HG03103 (cell line): ENCODE results near the gene C3orf49.

Source experiments
- ATAC-seq: cut with Tn5 transposase; IDR thresholded peaks from one replicate; pipeline ENCODE4 v1.9.1; 2021; ENCODE audit warnings: low read depth; ENCODE audit not compliant: unreplicated experiment

C3orf49 gene

DNA sequence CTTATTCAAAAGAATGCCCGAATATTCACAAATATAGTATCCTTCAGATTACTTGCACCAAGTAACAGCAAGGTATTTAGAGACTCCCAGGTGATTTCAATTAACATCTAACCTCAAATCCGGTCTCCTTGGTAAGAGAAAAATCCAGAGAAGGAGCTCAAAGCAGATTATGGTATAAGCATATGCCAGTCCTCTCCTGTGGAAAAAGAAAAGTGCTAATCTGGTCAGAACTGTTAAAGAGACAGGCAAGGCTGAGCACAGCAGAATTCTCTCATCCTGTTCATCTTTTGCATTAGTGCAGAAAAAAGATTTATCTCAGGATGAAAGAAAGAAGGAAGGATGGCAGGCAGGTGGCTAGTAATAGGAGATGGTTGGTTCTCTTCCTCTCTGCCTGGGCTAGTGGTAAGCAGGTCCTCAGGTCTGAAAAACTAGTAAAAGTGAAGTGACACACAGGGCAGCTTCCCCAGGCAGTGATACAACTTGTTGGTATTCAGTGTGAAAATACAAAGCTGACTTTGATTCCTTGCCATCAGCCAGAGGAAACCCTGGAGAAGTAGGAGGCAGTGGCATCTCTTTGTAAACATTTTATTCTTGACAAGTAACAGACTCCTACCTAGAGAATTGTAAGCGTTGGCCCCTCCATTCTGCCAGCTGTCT is 58.8 kb downstream of the C3orf49 start:
- no peak for ATAC-seq

DNA sequence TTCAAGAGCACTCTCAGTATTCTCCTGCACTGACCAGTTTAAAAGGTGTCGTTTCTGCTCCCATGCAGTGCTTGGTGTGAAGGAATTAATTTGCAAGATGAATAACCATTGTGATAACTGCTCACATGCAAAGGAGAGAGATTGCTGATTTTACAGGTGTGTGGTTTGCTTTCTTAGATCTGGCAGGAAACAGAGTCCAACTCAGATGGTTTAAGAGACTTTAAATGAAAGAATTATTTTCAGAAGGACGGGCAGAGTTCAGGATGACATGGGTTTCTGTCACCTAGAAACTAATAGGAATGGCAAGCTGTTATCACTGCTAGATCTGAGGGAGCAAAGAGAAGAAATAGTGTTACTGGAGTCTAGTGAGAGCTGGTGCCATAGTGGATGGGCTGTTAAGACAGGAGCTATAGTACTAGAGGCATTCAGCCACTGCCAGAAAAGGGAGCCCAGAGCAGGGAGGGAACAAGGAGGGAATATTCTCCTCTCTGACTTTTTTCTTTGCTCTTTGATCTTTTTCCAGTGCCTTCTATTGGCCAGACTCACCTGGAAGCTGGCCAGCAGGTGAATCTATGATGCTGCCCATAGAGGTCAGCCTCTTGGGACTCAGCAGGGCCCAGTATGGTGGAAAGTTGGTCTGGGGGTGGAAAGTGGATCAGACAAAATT is 59.4 kb downstream of the C3orf49 start:
- no peak for ATAC-seq

DNA sequence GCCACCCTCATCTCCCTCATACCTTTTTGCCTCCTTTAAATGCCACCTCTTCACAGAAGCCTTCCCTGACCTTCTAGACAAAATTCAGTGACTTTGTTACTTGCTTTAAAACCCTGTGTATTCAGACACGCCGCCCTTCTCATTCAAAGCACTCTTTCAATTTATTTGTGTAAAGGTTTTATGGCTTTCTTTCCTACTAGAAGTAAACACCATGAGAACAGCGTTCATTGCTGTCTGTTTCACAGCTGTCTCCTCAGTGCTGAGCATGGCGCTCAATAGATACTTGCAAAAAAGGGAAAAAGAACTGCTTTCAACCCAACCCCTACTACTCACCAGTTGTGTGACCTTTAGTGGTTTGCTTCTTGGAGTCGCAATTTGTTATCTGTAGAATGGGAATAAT is 61.6 kb downstream of the C3orf49 start:
- ATAC-seq: no peak

DNA sequence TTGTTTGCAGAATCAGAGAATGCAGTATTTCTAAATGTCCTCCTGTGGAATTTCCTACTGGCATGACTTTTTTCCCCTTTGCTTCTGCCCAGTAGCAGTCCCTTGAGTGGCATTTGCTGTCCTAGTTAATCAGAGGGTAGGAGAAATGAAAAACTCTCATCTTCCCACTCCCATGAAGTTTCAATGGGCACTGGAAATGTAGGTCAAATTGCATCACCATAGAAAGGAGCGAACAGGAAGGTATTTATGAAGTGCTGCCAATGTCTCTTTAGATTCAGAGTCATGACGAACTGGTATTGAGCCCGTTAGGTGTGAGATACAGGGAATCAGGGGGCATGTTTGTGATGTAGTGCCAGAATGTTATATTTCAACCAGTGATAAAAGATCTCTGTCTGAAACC is 67.8 kb downstream of the C3orf49 start:
- no peak for ATAC-seq

DNA sequence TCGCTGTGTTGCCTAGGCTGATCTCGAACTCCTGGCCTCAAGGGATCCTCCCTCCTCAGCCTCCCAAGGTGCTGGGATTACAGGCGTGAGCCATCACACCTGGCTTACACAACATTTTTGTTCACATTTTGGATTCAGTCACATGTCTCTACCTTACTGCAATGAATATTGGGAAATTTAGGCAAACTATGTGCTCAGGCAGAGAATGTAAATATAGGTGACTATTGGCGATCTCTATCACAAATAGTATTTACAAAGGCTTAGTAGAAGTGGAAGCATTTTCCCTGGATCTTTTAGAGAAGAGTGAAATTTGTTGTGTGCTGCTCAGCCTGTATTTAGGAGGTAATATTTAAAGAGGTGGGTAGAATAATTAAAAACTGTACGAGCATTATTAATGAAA is 72.4 kb downstream of the C3orf49 start:
- ATAC-seq: no peak

DNA sequence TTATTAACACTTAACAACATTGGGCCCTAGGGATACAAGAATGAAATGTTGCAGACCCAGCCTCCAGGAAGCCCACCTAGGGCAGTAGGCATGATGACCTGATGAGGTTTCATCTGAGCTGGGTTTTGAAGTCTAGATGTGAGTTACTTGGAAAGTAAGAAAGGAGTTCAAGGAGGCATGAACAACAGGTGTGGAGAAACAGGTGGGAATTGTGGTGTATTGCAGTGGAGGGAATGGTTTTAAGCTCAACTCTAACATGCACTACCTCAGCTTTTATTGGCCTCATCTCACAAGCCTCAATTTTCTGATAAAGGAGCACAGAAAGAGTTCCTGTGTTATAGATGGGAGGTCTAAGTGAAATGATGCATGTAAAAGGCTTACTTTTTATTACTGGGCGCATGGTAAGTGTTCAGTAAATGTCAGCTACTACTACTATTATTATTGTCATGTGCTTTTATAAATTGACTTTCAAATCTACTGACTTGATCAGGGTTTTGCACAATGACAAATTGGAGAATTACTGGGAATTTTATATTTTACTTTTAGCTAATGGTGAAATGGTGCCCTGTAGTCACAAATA is 73.8 kb downstream of the C3orf49 start:
- ATAC-seq: no peak

DNA sequence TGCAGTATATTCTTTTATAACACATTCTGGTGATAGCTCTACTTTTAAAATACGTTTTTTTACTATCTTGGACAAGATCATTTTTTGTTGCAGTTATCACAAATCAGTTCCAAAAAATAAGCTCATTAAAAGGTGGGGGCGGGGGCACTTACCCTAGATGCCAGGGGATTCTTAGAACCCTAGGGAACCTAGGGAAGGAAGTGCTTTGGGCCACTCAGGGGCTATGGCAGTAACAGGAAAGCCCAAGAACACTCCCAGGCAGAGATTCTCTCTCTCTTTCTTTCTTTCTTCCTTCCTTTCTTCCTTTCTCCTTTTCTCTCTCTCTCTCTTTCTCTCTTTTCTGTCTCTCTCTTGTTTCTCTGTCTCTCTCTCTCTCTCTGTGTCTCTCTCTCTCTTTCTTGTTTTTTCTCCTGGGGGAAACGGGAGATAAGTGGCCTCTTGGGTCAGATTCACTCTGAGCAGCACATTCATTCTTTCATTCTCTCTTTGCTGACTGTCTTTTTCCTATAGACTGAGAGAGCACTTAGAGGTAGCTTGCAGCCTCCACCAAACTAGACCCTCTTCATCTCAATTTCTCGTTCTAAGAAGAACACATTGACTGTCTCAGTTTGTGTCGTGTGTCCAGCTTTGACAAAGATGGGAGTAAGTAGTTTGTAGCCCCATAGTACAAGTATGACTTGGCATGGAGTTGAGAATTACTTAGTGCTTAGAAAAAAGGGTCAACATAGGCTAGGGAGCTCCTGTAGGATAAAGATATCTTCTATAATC is 76.5 kb downstream of the C3orf49 start:
- no peak for ATAC-seq

DNA sequence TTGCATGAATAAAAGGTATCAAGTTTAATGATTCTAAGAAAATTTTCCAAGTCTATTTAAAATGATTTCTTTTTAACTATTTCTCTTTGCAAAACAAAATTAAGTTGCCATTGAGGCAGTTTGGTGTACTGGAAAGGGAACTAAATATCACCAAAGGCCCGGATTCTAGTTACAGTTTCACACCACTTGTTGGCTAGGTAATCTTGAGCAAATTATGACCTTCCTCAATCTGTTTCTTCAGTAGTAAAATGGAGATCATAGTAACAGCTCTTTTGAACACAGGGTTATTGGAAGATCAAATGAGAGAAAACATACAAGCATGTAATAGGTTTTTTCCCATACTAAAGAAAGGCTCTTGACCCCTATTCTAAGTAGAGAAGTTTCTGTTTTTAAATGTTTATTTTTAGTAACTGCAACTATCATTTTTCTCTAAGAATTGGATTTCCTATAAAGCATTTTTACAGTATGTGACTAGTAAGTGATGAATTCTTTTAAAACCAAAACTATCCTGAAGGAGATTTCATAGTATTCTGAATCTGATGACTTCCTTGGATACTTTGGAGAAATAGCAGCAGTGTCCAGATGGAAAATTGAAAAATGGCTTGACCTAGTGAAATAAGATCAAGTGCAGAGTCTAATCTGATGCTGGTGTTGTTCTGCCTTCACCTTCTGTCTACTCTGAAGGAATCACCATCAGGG is 77.4 kb downstream of the C3orf49 start:
- peak; percentile 72 for ATAC-seq
